CD4-positive, CD25-positive, alpha-beta regulatory T cell (primary cell): ENCODE data around the gene IGFN1. TPM values are rescaled to one million over a fixed set of nuclear protein-coding genes. Genes with fewer than 3 reads are reported as not detected.

Experiments
- ATAC-seq, 2 donors: fragments of 150-1000 bp; cut with Tn5 transposase; one replicate each; pipeline ENCODE4 v1.10.0; 2021; ENCODE audit warnings: low read depth in 2 of 2, moderate number of reproducible peaks in 2 of 2, moderate library complexity in 1 of 2
- DNase-seq, 3 donors: peaks; one replicate each; pipeline versions ENCODE4 v3.0.0 to v3.0.0-alpha.2; 2012 to 2022; ENCODE audit warnings: mixed read lengths in 1 of 3
- H3K27ac ChIP-seq: one replicate; pipeline ENCODE4 v1.7.0; 2013; ENCODE audit warnings: mild to moderate bottlenecking, low read length; ENCODE audit not compliant: insufficient read depth, poor library complexity, severe bottlenecking
- H3K27me3 ChIP-seq: one replicate; pipeline ENCODE4 v1.7.0; 2013; ENCODE audit warnings: low read length; ENCODE audit not compliant: control insufficient read depth, insufficient read depth
- H3K36me3 ChIP-seq: one replicate; pipeline ENCODE4 v1.7.0; 2013; ENCODE audit warnings: mild to moderate bottlenecking, low read length, moderate library complexity; ENCODE audit not compliant: control insufficient read depth, insufficient read depth
- H3K4me1 ChIP-seq: 2 replicates; pipeline ENCODE4 v1.7.0; 2013; ENCODE audit warnings: mild to moderate bottlenecking, low read length; ENCODE audit not compliant: insufficient read depth, control insufficient read depth, poor library complexity, severe bottlenecking
- H3K4me3 ChIP-seq: one replicate; pipeline ENCODE4 v1.7.0; 2013; ENCODE audit warnings: low read depth, mild to moderate bottlenecking, low read length, moderate library complexity
- H3K9me3 ChIP-seq, 2 experiments: 1 replicate in 1 of 2; 2 replicates in 1 of 2; pipeline ENCODE4 v1.7.0; 2013; ENCODE audit warnings: low read length in 2 of 2, mild to moderate bottlenecking in 1 of 2, moderate library complexity in 1 of 2; ENCODE audit not compliant: control insufficient read depth in 2 of 2
- H3K27ac Mint-ChIP-seq, 3 donors: one replicate each; pipeline ENCODE4 v1.8.0; 2020 to 2022; ENCODE audit warnings: mild to moderate bottlenecking in 3 of 3, mixed read lengths in 3 of 3, moderate library complexity in 2 of 3
- H3K27me3 Mint-ChIP-seq: one replicate; pipeline ENCODE4 v1.8.0; 2022; ENCODE audit warnings: mild to moderate bottlenecking, mixed read lengths
- H3K36me3 Mint-ChIP-seq: one replicate; pipeline ENCODE4 v1.8.0; 2020; ENCODE audit warnings: mixed read lengths
- H3K4me1 Mint-ChIP-seq, 4 donors: one replicate each; pipeline ENCODE4 v1.8.0; 2020 to 2022; ENCODE audit warnings: mixed read lengths in 4 of 4, mild to moderate bottlenecking in 1 of 4
- H3K4me3 Mint-ChIP-seq, 4 donors: one replicate each; pipeline ENCODE4 v1.8.0; 2020 to 2022; ENCODE audit warnings: mild to moderate bottlenecking in 4 of 4, mixed read lengths in 4 of 4, moderate library complexity in 3 of 4
- H3K9me3 Mint-ChIP-seq, 7 donors: one replicate each; pipeline ENCODE4 v1.8.0; 2020 to 2022; ENCODE audit warnings: mixed read lengths in 7 of 7, mild to moderate bottlenecking in 3 of 7, moderate library complexity in 2 of 7
- polyA plus RNA-seq, 4 donors: library from polyadenylated mRNA; unstranded; fragments of 300-500 nt; fragmentation: Illumina TruSeq; gene quantifications; one replicate each; pipeline ENCODE4 v1.2.3, GENCODE V29; 2021
- total RNA-seq: library from RNA; stranded (reverse); gene quantifications from one replicate; pipeline ENCODE4 v1.2.3, GENCODE V29; 2022

Gene IGFN1
- total RNA-seq, result not detected
- not detected for polyA plus RNA-seq

- no peaks in the 10 kb centered on the region for H3K9me3 Mint-ChIP-seq
- no peak within 1 kb of the TSS for H3K27ac ChIP-seq
- H3K9me3 ChIP-seq, result no peaks in the 10 kb centered on the region
- H3K4me3 Mint-ChIP-seq, result no peak within 1 kb of the TSS
- H3K4me3 ChIP-seq, result no peak within 1 kb of the TSS
- no peaks in the 10 kb centered on the region for H3K4me1 Mint-ChIP-seq
- ATAC-seq (no peak), DNase-seq (no peak)
- peaks cover 15% of the 10 kb centered on the region for H3K27me3 Mint-ChIP-seq
- H3K4me1 ChIP-seq, result no peaks in the 10 kb centered on the region
- H3K27me3 ChIP-seq, result no peaks in the 10 kb centered on the region
- H3K27ac Mint-ChIP-seq, result no peak within 1 kb of the TSS
- H3K36me3 ChIP-seq, result no peaks in the 10 kb centered on the region
- H3K36me3 Mint-ChIP-seq, result no peaks in the 10 kb centered on the region
Measured at GRCh38 chr1:201190624-201191051, at the start of gene IGFN1. Gene IGFN1 (plus strand): TSS chr1:201190824. CDS start chr1:201193294, 2,470 bp downstream.

- DNase-seq (no peak), ATAC-seq (no peak)
- Histone ChIP-seq H3K36me3 (peaks cover 25% of the 10 kb centered on the region), H3K9me3 (no peaks in the 10 kb centered on the region), H3K27ac (no peak overlapping the region), H3K4me3 (no peak overlapping the region), H3K4me1 (no peaks in the 10 kb centered on the region), H3K27me3 (no peaks in the 10 kb centered on the region)
- Mint-ChIP-seq H3K36me3 (peaks cover 45% of the 10 kb centered on the region), H3K9me3 (no peaks in the 10 kb centered on the region), H3K27ac (no peak overlapping the region), H3K4me3 (no peak overlapping the region), H3K4me1 (no peaks in the 10 kb centered on the region), H3K27me3 (no peaks in the 10 kb centered on the region)
Measured at GRCh38 chr1:201140941-201141260, 49.7 kb upstream of the IGFN1 start.

- Mint-ChIP-seq H3K36me3 (peaks cover 45% of the 10 kb centered on the region), H3K4me1 (no peaks in the 10 kb centered on the region), H3K27ac (no peak overlapping the region), H3K4me3 (no peak overlapping the region), H3K9me3 (no peaks in the 10 kb centered on the region), H3K27me3 (no peaks in the 10 kb centered on the region)
- no peak overlapping the region for H3K4me3 ChIP-seq
- DNase-seq, result no peak
- no peak overlapping the region for H3K27ac ChIP-seq
- H3K27me3 ChIP-seq, result no peaks in the 10 kb centered on the region
- ATAC-seq, result no peak
- peaks cover 26% of the 10 kb centered on the region for H3K36me3 ChIP-seq
- no peaks in the 10 kb centered on the region for H3K4me1 ChIP-seq
- no peaks in the 10 kb centered on the region for H3K9me3 ChIP-seq
Measured at GRCh38 chr1:201141418-201141817, 49.2 kb upstream of the IGFN1 start.

GRCh38 chr1:201142011-201142848 is 48.4 kb upstream of the IGFN1 start:
- ATAC-seq, result no peak

GRCh38 chr1:201142849-201143725 is 47.5 kb upstream of the IGFN1 start:
- H3K9me3 ChIP-seq, result no peaks in the 10 kb centered on the region
- Mint-ChIP-seq H3K27ac (peak overlapping the region in 1 of 3 donors; percentile 74), H3K4me3 (no peak overlapping the region), H3K4me1 (peaks cover 0 to 4% (median 0%) of the 10 kb centered on the region in 4 donors), H3K36me3 (peaks cover 50% of the 10 kb centered on the region), H3K27me3 (no peaks in the 10 kb centered on the region), H3K9me3 (no peaks in the 10 kb centered on the region)
- peaks cover 32% of the 10 kb centered on the region for H3K36me3 ChIP-seq
- DNase-seq (no peak), ATAC-seq (no peak)
- H3K4me3 ChIP-seq, result no peak overlapping the region
- H3K4me1 ChIP-seq, result no peaks in the 10 kb centered on the region
- no peaks in the 10 kb centered on the region for H3K27me3 ChIP-seq
- no peak overlapping the region for H3K27ac ChIP-seq

More at GRCh38 chr1:201142011-201142848, 48.4 kb upstream of the IGFN1 start:
- Histone ChIP-seq H3K27me3 (no peaks in the 10 kb centered on the region), H3K36me3 (peaks cover 32% of the 10 kb centered on the region), H3K9me3 (no peaks in the 10 kb centered on the region), H3K4me3 (no peak overlapping the region), H3K27ac (no peak overlapping the region), H3K4me1 (no peaks in the 10 kb centered on the region)
- H3K27ac Mint-ChIP-seq, result no peak overlapping the region
- H3K36me3 Mint-ChIP-seq, result peaks cover 49% of the 10 kb centered on the region
- no peak overlapping the region for H3K4me3 Mint-ChIP-seq
- no peaks in the 10 kb centered on the region for H3K27me3 Mint-ChIP-seq
- no peak for DNase-seq
- H3K9me3 Mint-ChIP-seq, result no peaks in the 10 kb centered on the region
- H3K4me1 Mint-ChIP-seq, result peaks cover 0 to 2% (median 0%) of the 10 kb centered on the region in 4 donors

GRCh38 chr1:201143726-201144635 is 46.6 kb upstream of the IGFN1 start:
- H3K9me3 Mint-ChIP-seq, result no peaks in the 10 kb centered on the region
- H3K27ac ChIP-seq, result no peak overlapping the region
- ATAC-seq, result no peak
- peaks cover 49% of the 10 kb centered on the region for H3K36me3 Mint-ChIP-seq
- no peaks in the 10 kb centered on the region for H3K9me3 ChIP-seq
- no peaks in the 10 kb centered on the region for H3K4me1 ChIP-seq
- peaks cover 31% of the 10 kb centered on the region for H3K36me3 ChIP-seq
- H3K4me3 Mint-ChIP-seq, result no peak overlapping the region
- H3K27me3 Mint-ChIP-seq, result no peaks in the 10 kb centered on the region
- H3K27me3 ChIP-seq, result no peaks in the 10 kb centered on the region
- DNase-seq, result no peak
- no peak overlapping the region for H3K4me3 ChIP-seq
- H3K4me1 Mint-ChIP-seq, result peaks cover 0 to 4% (median under 1%) of the 10 kb centered on the region in 4 donors
- H3K27ac Mint-ChIP-seq, result peak overlapping the region in 1 of 3 donors; percentile 20

GRCh38 chr1:201144701-201145100 is 45.9 kb upstream of the IGFN1 start:
- Histone ChIP-seq H3K9me3 (no peaks in the 10 kb centered on the region), H3K27me3 (no peaks in the 10 kb centered on the region), H3K27ac (no peak overlapping the region), H3K4me3 (no peak overlapping the region), H3K4me1 (no peaks in the 10 kb centered on the region), H3K36me3 (peaks cover 28% of the 10 kb centered on the region)
- no peak overlapping the region for H3K4me3 Mint-ChIP-seq
- peaks cover 0 to 6% (median 4%) of the 10 kb centered on the region in 4 donors for H3K4me1 Mint-ChIP-seq
- H3K36me3 Mint-ChIP-seq, result peaks cover 52% of the 10 kb centered on the region
- no peak overlapping the region for H3K27ac Mint-ChIP-seq
- ATAC-seq (no peak), DNase-seq (no peak)
- H3K27me3 Mint-ChIP-seq, result no peaks in the 10 kb centered on the region
- H3K9me3 Mint-ChIP-seq, result no peaks in the 10 kb centered on the region
